MM.1S (cell line): ENCODE measurements around the gene SNX19.

Experiments used
- DNase-seq: peaks from one replicate; pipeline ENCODE4 v3.0.0-alpha.2; 2015
- H2AFZ ChIP-seq: fragments of 300-600 bp; sonication (generic); 2 replicates; pipeline ENCODE4 v1.6.0; 2016; ENCODE audit warnings: antibody characterized with exemption, low read length
- H3F3A ChIP-seq: fragments of 300-600 bp; sonication (generic); 2 replicates; pipeline ENCODE4 v1.6.1; 2016; ENCODE audit warnings: mild to moderate bottlenecking, antibody characterized with exemption, low read length, moderate library complexity, mixed read lengths; ENCODE audit not compliant: insufficient read depth
- H3K27ac ChIP-seq: fragments of 300-600 bp; sonication (generic); 2 replicates; pipeline ENCODE4 v1.5.1; 2016; ENCODE audit warnings: mild to moderate bottlenecking, low read length
- H3K27me3 ChIP-seq: fragments of 300-600 bp; sonication (generic); replicated peaks from 2 replicates; pipeline ENCODE4 v1.6.0; 2016; ENCODE audit warnings: low read length; ENCODE audit not compliant: insufficient read depth
- H3K36me3 ChIP-seq: fragments of 300-600 bp; sonication (generic); replicated peaks from 2 replicates; pipeline ENCODE4 v1.6.1; 2016; ENCODE audit warnings: mild to moderate bottlenecking, low read length, mixed read lengths; ENCODE audit not compliant: insufficient read depth
- H3K4me1 ChIP-seq: fragments of 300-600 bp; sonication (generic); 2 replicates; pipeline ENCODE4 v1.6.1; 2016; ENCODE audit warnings: low read length, mixed read lengths
- H3K4me2 ChIP-seq: fragments of 300-600 bp; sonication (generic); 2 replicates; pipeline ENCODE4 v1.6.0; 2016; ENCODE audit warnings: low read depth, low read length
- H3K4me3 ChIP-seq: fragments of 300-600 bp; sonication (generic); 2 replicates; pipeline ENCODE4 v1.5.1; 2016; ENCODE audit warnings: low read length, mixed read lengths
- H3K79me2 ChIP-seq: fragments of 300-600 bp; sonication (generic); 2 replicates; pipeline ENCODE4 v1.6.1; 2016; ENCODE audit warnings: mixed run types, low read length, mixed read lengths
- H3K9ac ChIP-seq: fragments of 300-600 bp; sonication (generic); 2 replicates; pipeline ENCODE4 v1.6.1; 2016; ENCODE audit warnings: low read length, mixed read lengths
- H3K9me2 ChIP-seq: fragments of 300-600 bp; sonication (generic); replicated peaks from 2 replicates; pipeline ENCODE4 v1.6.1; 2016; ENCODE audit warnings: mild to moderate bottlenecking, low read length, mixed read lengths; ENCODE audit not compliant: insufficient read depth
- H3K9me3 ChIP-seq: fragments of 300-600 bp; sonication (generic); replicated peaks from 2 replicates; pipeline ENCODE4 v1.6.1; 2016; ENCODE audit warnings: mild to moderate bottlenecking, low read length, mixed read lengths; ENCODE audit not compliant: insufficient read depth
- H4K20me1 ChIP-seq: fragments of 300-600 bp; sonication (generic); 2 replicates; pipeline ENCODE4 v1.6.1; 2016; ENCODE audit warnings: mild to moderate bottlenecking, low read length, moderate library complexity, mixed read lengths; ENCODE audit not compliant: insufficient read depth
- CTCF ChIP-seq: fragments of 300-600 bp; sonication (generic); IDR thresholded peaks from 2 replicates; pipeline ENCODE4 v1.5.1; 2016; ENCODE audit warnings: antibody characterized with exemption, low read length, mixed read lengths
- EZH2 ChIP-seq: fragments of 300-600 bp; sonication (generic); optimal IDR thresholded peaks from 2 replicates; pipeline ENCODE3; 2017; ENCODE audit warnings: low read depth, mild to moderate bottlenecking, antibody characterized with exemption, low read length, mixed read lengths
- EZH2phosphoT487 ChIP-seq: fragments of 300-600 bp; sonication (generic); IDR thresholded peaks from 2 replicates; pipeline ENCODE4 v1.6.1; 2018; ENCODE audit warnings: antibody characterized with exemption, low read length

SNX19 gene

GRCh38 chr11:130916238-130916855 is at the start of gene SNX19:
TSS of gene SNX19 (minus strand) at chr11:130916479. CDS start at chr11:130915939, 540 bp downstream.
- Histone ChIP-seq H3K4me3 (peak within 1 kb of the TSS; percentile 96), H3K27me3 (no peaks in the 10 kb centered on the region), H3K4me2 (peak within 1 kb of the TSS; percentile 85), H4K20me1 (no peaks in the 10 kb centered on the region), H2AFZ (peak within 1 kb of the TSS; percentile 97), H3K36me3 (no peaks in the 10 kb centered on the region), H3F3A (no peaks in the 10 kb centered on the region), H3K9me3 (no peaks in the 10 kb centered on the region), H3K9ac (peak within 1 kb of the TSS; percentile 93), H3K27ac (peak within 1 kb of the TSS; percentile 28; the same call in 1 of the 2 replicates), H3K9me2 (no peaks in the 10 kb centered on the region), H3K4me1 (peaks cover 10% of the 10 kb centered on the region), H3K79me2 (peaks cover 27% of the 10 kb centered on the region)
- TF ChIP-seq CTCF = peak; percentile 90
- no peak for TF ChIP-seq EZH2phosphoT487
- no peak for TF ChIP-seq EZH2
- peak; percentile 94 for DNase-seq

GRCh38 chr11:130964058-130964792 is 47.9 kb upstream of the SNX19 start:
- H3K36me3 ChIP-seq = no peaks in the 10 kb centered on the region
- H3K79me2 ChIP-seq = no peaks in the 10 kb centered on the region
- H3K27me3 ChIP-seq = no peaks in the 10 kb centered on the region
- no peaks in the 10 kb centered on the region for H3F3A ChIP-seq
- no peak overlapping the region for H2AFZ ChIP-seq
- no peaks in the 10 kb centered on the region for H3K9me2 ChIP-seq
- TF ChIP-seq EZH2 (no peak), EZH2phosphoT487 (no peak), CTCF (no peak)
- H3K27ac ChIP-seq = no peak overlapping the region
- no peak overlapping the region for H3K9ac ChIP-seq
- no peaks in the 10 kb centered on the region for H3K4me1 ChIP-seq
- no peak overlapping the region for H3K4me3 ChIP-seq
- DNase-seq = no peak
- H3K4me2 ChIP-seq = no peak overlapping the region
- no peaks in the 10 kb centered on the region for H3K9me3 ChIP-seq
- no peaks in the 10 kb centered on the region for H4K20me1 ChIP-seq

GRCh38 chr11:130947889-130948288 is 31.6 kb upstream of the SNX19 start:
- H3K9me3 ChIP-seq = no peaks in the 10 kb centered on the region
- no peaks in the 10 kb centered on the region for H4K20me1 ChIP-seq
- H3K4me1 ChIP-seq = 0 out of 2 replicates have a peak, but pooled peaks cover 5% of the 10 kb centered on the region
- H3K27ac ChIP-seq = no peak overlapping the region
- no peak for DNase-seq
- no peaks in the 10 kb centered on the region for H3K9me2 ChIP-seq
- H3K36me3 ChIP-seq = no peaks in the 10 kb centered on the region
- no peak overlapping the region for H3K9ac ChIP-seq
- H3K79me2 ChIP-seq = no peaks in the 10 kb centered on the region
- no peaks in the 10 kb centered on the region for H3K27me3 ChIP-seq
- no peak overlapping the region for H2AFZ ChIP-seq
- TF ChIP-seq EZH2phosphoT487 (no peak), EZH2 (no peak), CTCF (no peak)
- no peaks in the 10 kb centered on the region for H3F3A ChIP-seq
- no peak overlapping the region for H3K4me2 ChIP-seq
- no peak overlapping the region for H3K4me3 ChIP-seq
